ENCODE results near the gene DPYD.

Gene DPYD

DNA sequence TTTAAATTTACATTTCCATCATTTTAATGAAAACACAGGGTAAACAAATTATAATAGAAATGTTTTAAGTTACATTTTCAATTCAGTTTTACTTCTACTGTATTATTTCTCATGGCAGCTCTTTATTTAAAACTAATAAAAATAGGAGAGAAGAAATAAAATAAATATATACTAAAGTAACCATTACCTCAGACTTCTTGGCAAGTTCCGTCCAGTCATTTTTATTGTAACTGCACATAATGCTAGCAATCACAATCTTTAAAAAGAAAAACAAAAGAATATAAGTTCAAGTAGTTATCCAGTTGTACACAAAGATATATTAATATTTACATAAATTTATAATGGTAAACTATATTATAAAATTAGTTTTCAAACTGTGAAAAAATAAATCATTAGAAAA lies 538.6 kb downstream of the DPYD start:
- no peak overlapping the region for H3K27ac ChIP-seq
- TF ChIP-seq, protein P1, sequence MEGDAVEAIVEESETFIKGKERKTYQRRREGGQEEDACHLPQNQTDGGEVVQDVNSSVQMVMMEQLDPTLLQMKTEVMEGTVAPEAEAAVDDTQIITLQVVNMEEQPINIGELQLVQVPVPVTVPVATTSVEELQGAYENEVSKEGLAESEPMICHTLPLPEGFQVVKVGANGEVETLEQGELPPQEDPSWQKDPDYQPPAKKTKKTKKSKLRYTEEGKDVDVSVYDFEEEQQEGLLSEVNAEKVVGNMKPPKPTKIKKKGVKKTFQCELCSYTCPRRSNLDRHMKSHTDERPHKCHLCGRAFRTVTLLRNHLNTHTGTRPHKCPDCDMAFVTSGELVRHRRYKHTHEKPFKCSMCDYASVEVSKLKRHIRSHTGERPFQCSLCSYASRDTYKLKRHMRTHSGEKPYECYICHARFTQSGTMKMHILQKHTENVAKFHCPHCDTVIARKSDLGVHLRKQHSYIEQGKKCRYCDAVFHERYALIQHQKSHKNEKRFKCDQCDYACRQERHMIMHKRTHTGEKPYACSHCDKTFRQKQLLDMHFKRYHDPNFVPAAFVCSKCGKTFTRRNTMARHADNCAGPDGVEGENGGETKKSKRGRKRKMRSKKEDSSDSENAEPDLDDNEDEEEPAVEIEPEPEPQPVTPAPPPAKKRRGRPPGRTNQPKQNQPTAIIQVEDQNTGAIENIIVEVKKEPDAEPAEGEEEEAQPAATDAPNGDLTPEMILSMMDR (conservative IDR thresholded peaks at IDR 0.05), result no peak

DNA sequence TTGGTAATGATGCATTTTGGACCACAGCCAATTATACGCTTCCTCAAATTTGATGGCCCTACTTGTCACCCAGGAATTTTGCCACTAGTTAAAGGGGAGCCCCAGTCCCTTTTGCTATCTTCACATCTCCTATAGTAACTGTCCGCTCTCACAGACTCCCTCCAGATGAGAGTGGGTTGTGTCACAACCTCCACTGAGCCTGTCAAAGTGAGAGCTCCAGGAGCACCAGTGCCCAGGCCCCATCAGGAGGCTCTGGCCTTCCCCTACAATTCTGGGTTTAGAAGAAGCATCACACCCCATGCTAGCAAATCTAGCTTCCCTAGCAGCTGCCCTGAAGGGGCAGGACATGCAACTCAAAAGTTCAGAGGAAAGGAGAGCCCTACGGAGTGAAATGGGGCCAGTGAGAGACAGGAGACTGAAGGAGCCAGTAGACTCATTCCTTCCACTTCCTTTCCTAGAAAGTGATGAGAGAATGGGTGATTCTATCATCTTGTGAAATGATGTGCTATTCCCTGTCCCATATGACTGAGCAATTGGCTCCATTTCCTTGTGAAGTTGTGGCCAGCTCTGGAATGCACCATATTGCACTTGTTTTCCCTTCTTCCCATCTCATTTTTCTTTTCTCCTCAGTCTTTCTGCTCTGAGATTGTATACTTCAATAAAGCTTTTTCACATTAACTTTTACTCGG lies 541.3 kb downstream of the DPYD start:
- TF ChIP-seq, protein P1 (conservative IDR thresholded peaks at IDR 0.05), result no peak

GRCh38 chr1:97378596-97378995 lies 542.2 kb downstream of the DPYD start:
- TF ChIP-seq, protein P1 (conservative IDR thresholded peaks at IDR 0.05), result no peak
- H3K27ac ChIP-seq, result no peak overlapping the region

More for the DNA sequence above, 541.3 kb downstream of the DPYD start:
- H3K27ac ChIP-seq, result no peak overlapping the region

GRCh38 chr1:97377432-97378034 lies 543.3 kb downstream of the DPYD start:
- TF ChIP-seq, protein P1 (conservative IDR thresholded peaks at IDR 0.05), result no peak
- no peak overlapping the region for H3K27ac ChIP-seq

- TF ChIP-seq, protein P1 (conservative IDR thresholded peaks at IDR 0.05), result no peak
- no peak overlapping the region for H3K27ac ChIP-seq
Measured at GRCh38 chr1:97373000-97373399, 547.8 kb downstream of the DPYD start.

- TF ChIP-seq, protein P1 (conservative IDR thresholded peaks at IDR 0.05), result no peak
- H3K27ac ChIP-seq, result no peak overlapping the region
Measured at GRCh38 chr1:97372531-97372930, 548.3 kb downstream of the DPYD start.

DNA sequence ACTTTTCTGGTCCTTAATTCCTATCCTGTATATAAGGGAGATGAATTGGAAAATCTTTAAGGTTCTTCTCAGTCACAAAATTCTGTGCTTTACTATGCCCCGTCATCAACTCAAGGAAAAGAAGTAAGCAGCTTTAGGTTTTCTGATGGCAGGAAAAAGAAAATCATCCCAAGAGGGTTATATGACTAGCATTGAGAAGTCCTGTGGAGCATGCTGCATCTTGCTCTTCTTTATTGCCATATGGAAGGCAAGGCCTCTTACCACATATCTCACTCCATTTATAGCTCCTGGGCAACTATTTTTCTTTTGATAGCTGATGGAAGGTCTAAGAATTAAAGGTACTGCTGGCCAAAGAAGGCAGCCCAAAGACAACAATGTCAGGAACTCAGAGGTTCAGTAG lies 552.5 kb downstream of the DPYD start:
- TF ChIP-seq, protein P1 (conservative IDR thresholded peaks at IDR 0.05), result no peak
- no peak overlapping the region for H3K27ac ChIP-seq

Data from VCaP (cell line).